K562 (cell line): ENCODE measurements around the gene DIAPH1. TPM values are rescaled to one million over a fixed set of nuclear protein-coding genes. Genes with fewer than 3 reads are reported as not detected.

Source experiments
- ATAC-seq: fragments of 200-7000 bp; cut with Tn5 transposase; 3 replicates; pipeline ENCODE4 v1.9.1; 2020; ENCODE audit warnings: moderate library complexity
- BruUV-seq: library from RNA; stranded (reverse); fragments of 400-500 nt; replicated peaks from 2 replicates; lab custom pipeline; 2021; lab: Mats Ljungman, UMichigan
- CTCF ChIA-PET: fragments of 300-600 bp; formaldehyde crosslinking; extraction: SDS; loops from one replicate; lab custom pipeline; 2021; ENCODE audit warnings: low intra/inter-chr PET ratio; lab: Yijun Ruan, JAX
- POLR2A ChIA-PET: fragments of 300-600, 350-650 bp; sonication (Branson Sonifier 250); formaldehyde crosslinking; extraction: SDS; loops from one replicate; lab custom pipeline; 2021; ENCODE audit warnings: antibody characterized with exemption, inconsistent platforms; lab: Yijun Ruan, JAX
- DNase-seq, 4 experiments: peaks; one replicate each; pipeline versions ENCODE4 v3.0.0 to v3.0.0-alpha.2; 2011 to 2018; ENCODE audit warnings: low spot score in 3 of 4, mixed read lengths in 3 of 4; ENCODE audit errors: extremely low read depth in 1 of 4
- FAIRE-seq: peaks from 2 replicates; lab custom pipeline; 2011; peaks lifted over from hg19 to GRCh38; lab: Jason Lieb, UNC
- H2AFZ ChIP-seq: 2 replicates; pipeline ENCODE4 v1.6.0; 2011; ENCODE audit warnings: low read depth, low read length, control low read depth, inconsistent platforms
- H3K27ac ChIP-seq: fragments of 200-600 bp; 3 replicates; pipeline ENCODE4 v1.8.0; 2011; ENCODE audit warnings: low read depth, mild to moderate bottlenecking, control low read depth, inconsistent platforms, low read length, moderate library complexity, mixed read lengths; ENCODE audit errors: extremely low read depth
- H3K27me3 ChIP-seq, 2 experiments: fragments of 300-600 bp in 1 of 2; 2 replicates in 1 of 2; 3 replicates in 1 of 2; pipeline versions ENCODE4 v1.6.0 to v1.8.0; 2011; ENCODE audit warnings: inconsistent platforms in 2 of 2, low read length in 2 of 2, mild to moderate bottlenecking in 1 of 2, mixed read lengths in 1 of 2, moderate library complexity in 1 of 2; ENCODE audit not compliant: control insufficient read depth in 2 of 2, insufficient read depth in 2 of 2
- H3K36me3 ChIP-seq: fragments of 300-600 bp; 3 replicates; pipeline ENCODE4 v1.8.0; 2011; ENCODE audit warnings: mild to moderate bottlenecking, low read length, inconsistent platforms; ENCODE audit not compliant: control insufficient read depth, insufficient read depth
- H3K4me1 ChIP-seq, 2 experiments: fragments of 200-600 bp in 1 of 2; replicated peaks in 1 of 2; 2 replicates in 1 of 2; 3 replicates in 1 of 2; pipeline versions ENCODE4 v1.5.1 to v1.8.0; 2011; ENCODE audit warnings: inconsistent platforms in 2 of 2, low read length in 2 of 2, mild to moderate bottlenecking in 1 of 2, mixed read lengths in 1 of 2, moderate library complexity in 1 of 2; ENCODE audit not compliant: control insufficient read depth in 2 of 2, insufficient read depth in 2 of 2
- H3K4me2 ChIP-seq: 2 replicates; pipeline ENCODE4 v1.6.1; 2011; ENCODE audit warnings: low read length, control low read depth, inconsistent platforms, mixed read lengths; ENCODE audit not compliant: insufficient read depth
- H3K4me3 ChIP-seq: fragments of 200-600 bp; sonication (generic), shearing (Covaris generic); 2 replicates; pipeline ENCODE4 v1.5.1; 2016; ENCODE audit warnings: control low read depth, inconsistent platforms
- H3K79me2 ChIP-seq: fragments of 200-600 bp; 3 replicates; pipeline ENCODE4 v1.8.0; 2011; ENCODE audit warnings: low read length, inconsistent platforms; ENCODE audit not compliant: control insufficient read depth, insufficient read depth
- H3K9ac ChIP-seq, 2 experiments: 2 replicates each; pipeline versions ENCODE4 v1.6.0 to v1.6.1; 2011; ENCODE audit warnings: low read depth in 2 of 2, low read length in 2 of 2, control low read depth in 1 of 2, inconsistent platforms in 1 of 2, mild to moderate bottlenecking in 1 of 2, mixed read lengths in 1 of 2; ENCODE audit not compliant: insufficient read depth in 1 of 2
- H3K9me1 ChIP-seq: one replicate; pipeline ENCODE4 v1.6.0; 2011; ENCODE audit warnings: inconsistent platforms, mild to moderate bottlenecking, low read length, moderate library complexity; ENCODE audit not compliant: control insufficient read depth, insufficient read depth
- H3K9me3 ChIP-seq: replicated peaks from 2 replicates; pipeline ENCODE4 v1.5.1; 2011; ENCODE audit warnings: low read depth, low read length, inconsistent platforms; ENCODE audit not compliant: control insufficient read depth, insufficient read depth
- H4K20me1 ChIP-seq: replicated peaks from 2 replicates; pipeline ENCODE4 v1.6.1; 2011; ENCODE audit warnings: low read length, inconsistent platforms, mixed read lengths; ENCODE audit not compliant: control insufficient read depth, insufficient read depth
- ADNP ChIP-seq: fragments of 200-800 bp; sonication (Bioruptor generic); IDR thresholded peaks from 2 replicates; pipeline ENCODE4 v1.6.1; 2016; ENCODE audit warnings: missing genetic modification characterization, missing compliant biosample characterization
- ATF6 ChIP-seq: sonication (generic); formaldehyde crosslinking; IDR thresholded peaks from 2 replicates; pipeline ENCODE4 v1.4.0; 2020; ENCODE audit warnings: mild to moderate bottlenecking, missing genetic modification reagents
- BCOR ChIP-seq: fragments of 450-650 bp; IDR thresholded peaks from 2 replicates; pipeline ENCODE4 v1.6.1; 2016
- ELK3 ChIP-seq: fragments of 450-650 bp; formaldehyde crosslinking; IDR thresholded peaks from 2 replicates; pipeline ENCODE4 v1.4.0; 2020; ENCODE audit warnings: mild to moderate bottlenecking
- RBM25 ChIP-seq: fragments of 200-400 bp; formaldehyde crosslinking; IDR thresholded peaks from 2 replicates; pipeline ENCODE4 v1.6.1; 2018; ENCODE audit warnings: low read length, low read depth, moderate library complexity; ENCODE audit not compliant: severe bottlenecking
- REST ChIP-seq, 2 experiments: fragments of 450-650 bp; formaldehyde crosslinking in 1 of 2; IDR thresholded peaks; 2 replicates each; pipeline versions ENCODE4 v1.4.0 to v1.6.1; 2014 to 2020; ENCODE audit warnings: mild to moderate bottlenecking in 2 of 2, borderline replicate concordance in 1 of 2, low read depth in 1 of 2
- SRSF7 ChIP-seq: fragments of 200-400 bp; formaldehyde crosslinking; optimal IDR thresholded peaks from 2 replicates; pipeline ENCODE3; 2017; ENCODE audit warnings: mild to moderate bottlenecking, low read depth, low read length
- ZBED1 ChIP-seq: IDR thresholded peaks from 2 replicates; pipeline ENCODE4 v1.6.1; 2014
- WGBS: fragments of 100-300 bp; shearing (Covaris generic); methylation state at CpG from one replicate; pipeline ENCODE4 v1.1.6; 2016; ENCODE audit warnings: low coverage, mixed read lengths; ENCODE audit not compliant: insufficient coverage; ENCODE audit errors: missing lambda C conversion rate; 5-methylcytosine and 5-hydroxymethylcytosine counted together
- in situ Hi-C: fragments of 300-500 bp; cut with MboI; formaldehyde crosslinking; loops from 4 replicates; pipeline ENCODE4 v1.15.0; 2018; ENCODE audit warnings: inconsistent platforms, mixed read lengths
- intact Hi-C: fragments of 100-400 bp; cut with micrococcal nuclease; formaldehyde crosslinking; loops from 2 replicates; pipeline ENCODE4 v1.14.2; 2022
- polyA plus RNA-seq, 8 experiments: library from polyadenylated mRNA; depleted of rRNA in 4 of 8; stranded (reverse) in 5 of 8; unstranded in 3 of 8; fragments of >200 nt; fragmentation: Nextera tagmentation in 2 of 8; fragmentation: Illumina TruSeq in 1 of 8; extraction: Ambion mirVana in 2 of 8; extraction: Trizol in 1 of 8; gene quantifications; 2 replicates each; pipeline versions ENCODE4 v1.2.1 to v1.2.3, GENCODE V29; 2011 to 2014; ENCODE audit warnings: inconsistent platforms in 1 of 8, missing spikeins in 1 of 8
- total RNA-seq, 7 experiments: library from RNA; depleted of rRNA in 6 of 7; stranded (reverse); fragments of >200 nt in 6 of 7; fragmentation: Illumina TruSeq in 2 of 7; extraction: Trizol in 2 of 7; gene quantifications; 2 replicates each; pipeline versions ENCODE4 v1.2.1 to v1.2.3, GENCODE V29; 2011 to 2021; ENCODE audit warnings: low replicate concordance in 1 of 7

DIAPH1 gene
- total and polyA plus RNA-seq, 9 of the 15 experiments (the other 6 are each of a cell fraction or from before 2014, with no cell fraction given), result 60.8 to 328 (median 97.8) TPM

- in situ Hi-C loops (no loop called here), intact Hi-C loops (loop anchor here (1.0 to 10.0 kb wide), 5 partner anchors 26 to 479 kb away; partner anchors contain the start of gene RNF14)
- BruUV-seq, result no TSS peak
- H3K9me3 ChIP-seq, result no peaks in the 10 kb centered on the region
- no peak overlapping the region for H3K27ac ChIP-seq
- no peak overlapping the region for H3K9ac ChIP-seq
- peaks cover 3% of the 10 kb centered on the region; the same call in 1 of the 3 replicates for H3K36me3 ChIP-seq
- CTCF ChIA-PET, result interaction anchor here (0.9 to 1.6 kb wide), 4 partner anchors 148 to 294 kb away, joined by 3 to 12 read pairs (median 4); partner anchors contain the start of gene PCDH1
- H3K79me2 ChIP-seq, result no peaks in the 10 kb centered on the region
- 85% methylated on average over 13 of the region's 18 CpGs for WGBS
- H3K4me3 ChIP-seq, result no peak overlapping the region
- H3K4me1 ChIP-seq, result peaks cover 5 to 6% of the 10 kb centered on the region in 2 experiments; a peak in 4 of 5 replicates
- POLR2A ChIA-PET, result interaction anchor here (0.8 to 1.0 kb wide), 2 partner anchors 26 to 149 kb away, joined by 3 read pairs; no protein-coding TSS in a partner anchor
- no peak overlapping the region for H3K4me2 ChIP-seq
- ATAC-seq (no peak), DNase-seq (no peak), FAIRE-seq (no peak)
- no peaks in the 10 kb centered on the region for H3K9me1 ChIP-seq
- H4K20me1 ChIP-seq, result no peaks in the 10 kb centered on the region
- H3K27me3 ChIP-seq, result no peaks in the 10 kb centered on the region
- no peak overlapping the region for H2AFZ ChIP-seq
- TF ChIP-seq RBM25 (peak; percentile 87), ELK3 (CRISPR knock-in tag) (no peak), SRSF7 (no peak), ZBED1 (no peak), ADNP (peak; percentile 67), ATF6 (no peak), BCOR (peak; percentile 61; the same call in 1 of the 2 replicates), REST (IDR thresholded peaks at IDR 0.05; ENCODE audit: borderline replicate concordance) (no peak), REST (CRISPR knock-in tag; IDR thresholded peaks at IDR 0.05; ENCODE audit: low read depth) (no peak)
These were observed 47.5 kb upstream of the DIAPH1 start for GRCh38 chr5:141665995-141666940.
